Measurements from ENCODE around the gene TSLP.

- no peak for TF ChIP-seq CTCF (IDR thresholded peaks at IDR 0.05; ENCODE audit: control extremely low read depth in 1 of 3, insufficient read depth in 1 of 3, low read depth in 1 of 3, low read length in 3 of 3)
- no peak for TF ChIP-seq POLR2A (IDR thresholded peaks at IDR 0.05; ENCODE audit: control extremely low read depth in 1 of 2, low read depth in 2 of 2, low read length in 2 of 2)
- TF ChIP-seq SP2 (IDR thresholded peaks at IDR 0.05; ENCODE audit: low read length) = no peak
- TF ChIP-seq CEBPB (IDR thresholded peaks at IDR 0.05; ENCODE audit: low read depth, low read length) = no peak
- TF ChIP-seq POLR2AphosphoS5 (IDR thresholded peaks at IDR 0.05; ENCODE audit: low read depth, low read length) = no peak
- TF ChIP-seq SP1 (IDR thresholded peaks at IDR 0.05; ENCODE audit: low read depth, low read length) = no peak
- TF ChIP-seq EZH2 (IDR thresholded peaks at IDR 0.05; ENCODE audit: low read depth, low read length, severe bottlenecking) = no peak
- TF ChIP-seq CHD2 (IDR thresholded peaks at IDR 0.05; ENCODE audit: low read length) = no peak
- no peak for TF ChIP-seq GABPA (IDR thresholded peaks at IDR 0.05; ENCODE audit: borderline replicate concordance, insufficient read depth, low read length)
- TF ChIP-seq ZNF274 (IDR thresholded peaks at IDR 0.05; ENCODE audit: borderline replicate concordance, extremely low read depth, low read length) = no peak
- TF ChIP-seq BRCA1 (IDR thresholded peaks at IDR 0.05; ENCODE audit: low read depth, low read length) = no peak
- no peak for TF ChIP-seq YY1 (IDR thresholded peaks at IDR 0.05; ENCODE audit: low read depth, low read length)
Measured at GRCh38 chr5:111060169-111060568, 11.3 kb upstream of the TSLP start.
